PC-9 (cell line): ENCODE measurements around the gene SERPINE1. TPM values are rescaled to one million over a fixed set of nuclear protein-coding genes. Genes with fewer than 3 reads are reported as not detected.

Source experiments
- BruUV-seq: library from RNA; stranded (reverse); fragments of 400-500 nt; replicated peaks from 2 replicates; lab custom pipeline; 2021; lab: Mats Ljungman, UMichigan
- CTCF ChIA-PET: fragments of 300-600 bp; sonication (Branson Sonifier 250); formaldehyde crosslinking; loops from one replicate; lab custom pipeline; 2022; ENCODE audit warnings: antibody characterized with exemption; lab: Charles Lee
- POLR2A ChIA-PET: fragments of 300-600 bp; sonication (Branson Sonifier 250); formaldehyde crosslinking; loops from one replicate; lab custom pipeline; 2022; ENCODE audit warnings: antibody characterized with exemption; ENCODE audit not compliant: unreplicated experiment; lab: Charles Lee
- DNase-seq, 2 experiments: peaks; one replicate each; pipeline versions ENCODE4 v3.0.0 to v3.0.0-alpha.2; 2015 to 2022; ENCODE audit warnings: mixed read lengths in 1 of 2
- H2AFZ ChIP-seq: fragments of 200-600 bp; sonication (generic); 2 replicates; pipeline ENCODE4 v1.8.1; 2017; ENCODE audit warnings: antibody characterized with exemption
- H3F3A ChIP-seq: fragments of 200-600 bp; sonication (generic); 2 replicates; pipeline ENCODE4 v1.8.1; 2017; ENCODE audit warnings: antibody characterized with exemption, mild to moderate bottlenecking, low read depth; ENCODE audit not compliant: insufficient read depth
- H3K27ac ChIP-seq: fragments of 200-600 bp; sonication (generic); 2 replicates; pipeline ENCODE4 v1.6.1; 2016; ENCODE audit warnings: mixed run types
- H3K27me3 ChIP-seq: fragments of 200-600 bp; sonication (generic); 2 replicates; pipeline ENCODE4 v1.6.1; 2016; ENCODE audit warnings: low read depth, mixed run types; ENCODE audit not compliant: insufficient read depth
- H3K36me3 ChIP-seq: fragments of 200-600 bp; sonication (generic); 2 replicates; pipeline ENCODE4 v1.6.1; 2016; ENCODE audit warnings: low read depth, mixed run types
- H3K4me1 ChIP-seq: fragments of 200-600 bp; sonication (generic); replicated peaks from 2 replicates; pipeline ENCODE4 v1.6.1; 2016; ENCODE audit warnings: mixed run types; ENCODE audit not compliant: insufficient read depth
- H3K4me2 ChIP-seq: fragments of 200-600 bp; sonication (generic); 2 replicates; pipeline ENCODE4 v1.6.1; 2017; ENCODE audit warnings: mixed run types
- H3K4me3 ChIP-seq: fragments of 200-600 bp; sonication (generic); 2 replicates; pipeline ENCODE4 v1.6.1; 2016; ENCODE audit warnings: mixed run types
- H3K79me2 ChIP-seq: fragments of 200-600 bp; sonication (generic); 2 replicates; pipeline ENCODE4 v1.6.1; 2017; ENCODE audit warnings: low read depth, mixed run types
- H3K9me2 ChIP-seq: fragments of 200-600 bp; sonication (generic); 2 replicates; pipeline ENCODE4 v1.8.1; 2017; ENCODE audit warnings: mild to moderate bottlenecking; ENCODE audit not compliant: insufficient read depth
- H3K9me3 ChIP-seq: fragments of 200-600 bp; sonication (generic); 2 replicates; pipeline ENCODE4 v1.8.1; 2016; ENCODE audit warnings: low read depth; ENCODE audit not compliant: insufficient read depth
- H4K20me1 ChIP-seq: fragments of 200-600 bp; sonication (generic); 2 replicates; pipeline ENCODE4 v1.8.1; 2017; ENCODE audit not compliant: insufficient read depth
- EZH2 ChIP-seq: fragments of 200-600 bp; sonication (generic); IDR thresholded peaks from 2 replicates; pipeline ENCODE4 v1.8.0; 2017; ENCODE audit warnings: antibody characterized with exemption, low read depth
- intact Hi-C: fragments of 100-400 bp; cut with micrococcal nuclease; formaldehyde crosslinking; loops from one replicate; pipeline ENCODE4 v1.10.0; 2022; ENCODE audit not compliant: unreplicated experiment
- total RNA-seq: library from RNA; stranded (reverse); gene quantifications from 2 replicates; pipeline ENCODE4 v1.2.3, GENCODE V29; 2021
- TF ChIP-seq, protein P1 (sequence below): fragments of 200-600 bp; sonication (generic); conservative IDR thresholded peaks from 2 replicates; pipeline ENCODE4 v1.6.1; 2017; ENCODE audit warnings: mixed run types, antibody characterized with exemption, mild to moderate bottlenecking, moderate library complexity

The SERPINE1 gene
- total RNA-seq, 1 experiment from 2014 or later, result 36.2 TPM

DNA sequence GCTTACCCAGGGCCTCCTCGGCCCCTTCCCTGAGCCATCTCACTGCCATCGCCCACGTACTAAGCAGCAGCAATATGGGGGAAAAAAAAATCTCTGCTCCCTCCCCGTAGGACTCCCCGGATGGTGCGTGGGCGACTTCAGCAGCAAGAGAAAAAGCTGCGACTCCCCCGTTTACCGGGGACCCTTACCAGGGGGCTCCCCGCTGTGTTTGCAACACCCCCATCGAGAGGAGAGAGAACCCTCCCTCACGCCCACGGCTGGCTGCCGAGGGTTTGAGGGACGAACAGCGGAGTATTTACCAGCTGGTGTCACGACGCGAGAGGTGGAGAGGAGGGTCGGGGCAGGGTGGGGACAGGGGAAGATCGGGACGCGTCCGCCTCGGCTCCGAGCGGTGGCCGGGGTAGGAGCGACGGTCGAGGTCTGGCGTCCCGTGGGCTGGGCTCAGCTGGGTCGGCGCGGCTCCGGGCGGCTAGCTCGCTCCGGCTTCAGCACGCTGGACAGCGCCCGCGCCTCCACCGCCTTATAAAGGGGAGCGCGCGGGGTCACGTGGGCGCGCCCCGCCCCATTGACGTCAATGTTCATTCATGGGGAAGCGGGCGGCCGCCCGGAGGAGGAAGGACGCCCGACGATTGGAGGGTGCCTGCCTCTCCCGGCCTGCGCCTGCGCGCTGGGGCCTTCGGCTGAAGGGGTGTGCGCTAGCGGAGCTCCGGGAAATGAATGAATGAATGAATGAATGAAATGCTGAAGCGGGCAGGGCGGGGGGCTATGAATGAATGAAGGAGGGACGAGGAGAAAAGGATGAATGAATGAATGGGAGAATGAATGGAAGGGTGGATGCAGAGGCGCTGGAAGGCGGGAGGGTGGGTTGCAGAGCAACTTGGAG is 38.4 kb downstream of the SERPINE1 start, which contains the start of gene VGF:
TSS of gene VGF (minus strand) at position 495 of the 883 bp plus-strand sequence. CDS start 726 bp downstream, outside the sequence.
- CTCF ChIA-PET, result interaction anchor here (0.5 to 1.7 kb wide), 4 partner anchors 21 to 371 kb away, joined by 3 to 7 read pairs (median 4); partner anchors contain the start of gene PLOD3
- Histone ChIP-seq H3K36me3 (no peaks in the 10 kb centered on the region), H3K4me2 (peak within 1 kb of the TSS; percentile 87), H3K27me3 (peaks cover 25% of the 10 kb centered on the region), H3K79me2 (peaks cover 6% of the 10 kb centered on the region; the same call in 1 of the 2 replicates), H3K4me3 (peak within 1 kb of the TSS; percentile 86), H3F3A (peaks cover 38% of the 10 kb centered on the region), H3K4me1 (peaks cover 48% of the 10 kb centered on the region), H2AFZ (no peak within 1 kb of the TSS), H3K27ac (no peak within 1 kb of the TSS), H4K20me1 (peaks cover 7% of the 10 kb centered on the region; the same call in 1 of the 2 replicates), H3K9me3 (no peaks in the 10 kb centered on the region), H3K9me2 (no peaks in the 10 kb centered on the region)
- POLR2A ChIA-PET, result interaction anchor here (0.7 kb wide), 2 partner anchors 9 to 118 kb away, joined by 3 read pairs; no protein-coding TSS in a partner anchor
- DNase-seq, result peak; percentile 77 to 92
- intact Hi-C loops, result no loop called here
- TF ChIP-seq, protein P1, sequence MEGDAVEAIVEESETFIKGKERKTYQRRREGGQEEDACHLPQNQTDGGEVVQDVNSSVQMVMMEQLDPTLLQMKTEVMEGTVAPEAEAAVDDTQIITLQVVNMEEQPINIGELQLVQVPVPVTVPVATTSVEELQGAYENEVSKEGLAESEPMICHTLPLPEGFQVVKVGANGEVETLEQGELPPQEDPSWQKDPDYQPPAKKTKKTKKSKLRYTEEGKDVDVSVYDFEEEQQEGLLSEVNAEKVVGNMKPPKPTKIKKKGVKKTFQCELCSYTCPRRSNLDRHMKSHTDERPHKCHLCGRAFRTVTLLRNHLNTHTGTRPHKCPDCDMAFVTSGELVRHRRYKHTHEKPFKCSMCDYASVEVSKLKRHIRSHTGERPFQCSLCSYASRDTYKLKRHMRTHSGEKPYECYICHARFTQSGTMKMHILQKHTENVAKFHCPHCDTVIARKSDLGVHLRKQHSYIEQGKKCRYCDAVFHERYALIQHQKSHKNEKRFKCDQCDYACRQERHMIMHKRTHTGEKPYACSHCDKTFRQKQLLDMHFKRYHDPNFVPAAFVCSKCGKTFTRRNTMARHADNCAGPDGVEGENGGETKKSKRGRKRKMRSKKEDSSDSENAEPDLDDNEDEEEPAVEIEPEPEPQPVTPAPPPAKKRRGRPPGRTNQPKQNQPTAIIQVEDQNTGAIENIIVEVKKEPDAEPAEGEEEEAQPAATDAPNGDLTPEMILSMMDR, result no peak
- TF ChIP-seq EZH2, result no peak
- BruUV-seq, result no TSS peak

DNA sequence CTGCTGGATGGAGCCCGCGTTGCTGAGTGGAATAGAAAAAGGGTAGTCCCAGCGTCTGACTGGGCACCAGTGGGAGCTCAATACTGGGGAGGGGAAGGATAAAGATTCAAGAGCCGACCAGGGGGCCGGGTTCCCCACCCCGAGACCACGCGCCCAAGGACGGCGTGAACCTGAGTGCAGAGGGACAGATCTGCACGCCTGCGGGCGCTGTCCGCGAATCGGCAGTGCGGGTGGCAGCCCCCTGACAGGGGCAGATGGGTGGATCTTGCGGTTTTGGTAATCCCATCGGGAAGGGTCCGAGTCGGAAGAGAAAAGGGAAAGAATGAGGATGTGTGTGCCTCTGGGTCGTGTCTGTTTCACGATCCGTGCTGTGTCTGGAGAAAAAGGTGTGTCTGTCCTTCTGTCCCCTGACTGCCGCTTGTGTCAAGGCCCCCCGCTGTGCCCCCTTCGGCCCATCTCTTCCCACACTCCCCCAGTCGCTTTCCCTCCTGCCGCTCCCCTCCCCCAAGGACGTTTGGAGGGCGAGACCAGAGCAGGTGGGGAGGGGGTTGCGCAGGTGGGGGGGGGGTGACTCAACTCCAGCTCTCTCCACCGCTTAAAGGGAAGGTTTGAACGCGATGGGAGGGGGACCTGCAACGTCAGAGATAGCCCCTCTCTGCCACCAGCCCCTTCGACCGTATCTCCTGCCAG is 39.2 kb downstream of the SERPINE1 start:
- Histone ChIP-seq H4K20me1 (peaks cover 7% of the 10 kb centered on the region; the same call in 1 of the 2 replicates), H3K4me2 (peak overlapping the region; percentile 87), H2AFZ (no peak overlapping the region), H3K79me2 (peaks cover 6% of the 10 kb centered on the region; the same call in 1 of the 2 replicates), H3K27ac (no peak overlapping the region), H3K27me3 (peaks cover 33% of the 10 kb centered on the region), H3F3A (peaks cover 34% of the 10 kb centered on the region), H3K9me2 (no peaks in the 10 kb centered on the region), H3K9me3 (no peaks in the 10 kb centered on the region), H3K36me3 (no peaks in the 10 kb centered on the region), H3K4me3 (peak overlapping the region; percentile 49; the same call in 1 of the 2 replicates), H3K4me1 (peaks cover 40% of the 10 kb centered on the region)
- intact Hi-C loops, result no loop called here
- ChIA-PET CTCF (interaction anchor here (0.7 to 1.7 kb wide), 3 partner anchors 22 to 57 kb away, joined by 3 to 8 read pairs (median 7); no protein-coding TSS in a partner anchor), POLR2A (interaction anchor here (0.7 kb wide), 1 partner anchor 10 kb away, joined by 3 read pairs; no protein-coding TSS in a partner anchor)
- no peak for DNase-seq
- no TSS peak for BruUV-seq
- TF ChIP-seq, protein P1, result no peak
- TF ChIP-seq EZH2, result no peak

GRCh38 chr7:101166648-101166908 is 39.7 kb downstream of the SERPINE1 start:
- Histone ChIP-seq H3K9me2 (no peaks in the 10 kb centered on the region), H4K20me1 (peaks cover 7% of the 10 kb centered on the region; the same call in 1 of the 2 replicates), H3K27me3 (peaks cover 38% of the 10 kb centered on the region), H3K36me3 (no peaks in the 10 kb centered on the region), H3F3A (peaks cover 29% of the 10 kb centered on the region), H3K9me3 (no peaks in the 10 kb centered on the region), H2AFZ (no peak overlapping the region), H3K4me1 (peaks cover 35% of the 10 kb centered on the region), H3K27ac (no peak overlapping the region), H3K79me2 (peaks cover 6% of the 10 kb centered on the region; the same call in 1 of the 2 replicates), H3K4me2 (no peak overlapping the region), H3K4me3 (no peak overlapping the region)
- ChIA-PET CTCF (interaction anchor here (0.6 to 0.7 kb wide), 2 partner anchors 39 to 124 kb away, joined by 8 to 11 read pairs; no protein-coding TSS in a partner anchor), POLR2A (interaction anchor here (0.6 kb wide), 1 partner anchor 337 kb away, joined by 4 read pairs; no protein-coding TSS in a partner anchor)
- BruUV-seq, result no TSS peak
- TF ChIP-seq, protein P1, result no peak
- no peak for TF ChIP-seq EZH2
- DNase-seq, result no peak
- intact Hi-C loops, result no loop called here
